Suprapubic skin (tissue), 4 donors: Measurements from ENCODE around the gene RNASE12. TPM values are rescaled to one million over a fixed set of nuclear protein-coding genes. Genes with fewer than 3 reads are reported as not detected.

Experiments used
- DNase-seq, 2 donors: peaks; one replicate each; pipeline ENCODE4 v3.0.0-alpha.2; 2019; ENCODE audit warnings: low spot score in 2 of 2
- H3K27ac ChIP-seq: fragments of 200-600 bp; sonication (generic); one replicate; pipeline ENCODE4 v1.5.1; 2019
- H3K27me3 ChIP-seq: fragments of 200-600 bp; sonication (generic); one replicate; pipeline ENCODE4 v1.5.1; 2019
- H3K36me3 ChIP-seq: fragments of 200-600 bp; sonication (generic); one replicate; pipeline ENCODE4 v1.5.1; 2019
- H3K4me1 ChIP-seq: fragments of 200-600 bp; sonication (generic); one replicate; pipeline ENCODE4 v1.5.1; 2019
- H3K4me3 ChIP-seq: fragments of 200-600 bp; sonication (generic); one replicate; pipeline ENCODE4 v1.5.1; 2019; ENCODE audit warnings: mild to moderate bottlenecking
- H3K9me3 ChIP-seq: fragments of 200-600 bp; sonication (generic); one replicate; pipeline ENCODE4 v1.5.1; 2019
- CTCF ChIP-seq, 2 donors: fragments of 200-600 bp in 1 of 2; fragments of 450-650 bp in 1 of 2; sonication (generic) in 1 of 2; IDR thresholded peaks; one replicate each; pipeline ENCODE4 v1.5.1; 2016 to 2019; ENCODE audit warnings: antibody characterized with exemption in 2 of 2, mild to moderate bottlenecking in 1 of 2, moderate library complexity in 1 of 2
- EP300 ChIP-seq: sonication (generic); formaldehyde crosslinking; IDR thresholded peaks from one replicate; pipeline ENCODE4 v1.6.1; 2017; ENCODE audit warnings: antibody characterized with exemption
- POLR2A ChIP-seq, 2 donors: fragments of 450-650 bp; IDR thresholded peaks; one replicate each; pipeline ENCODE4 v1.6.1; 2017; ENCODE audit warnings: antibody characterized with exemption in 2 of 2, mild to moderate bottlenecking in 2 of 2, moderate library complexity in 2 of 2
- POLR2AphosphoS5 ChIP-seq, 3 donors: sonication (generic); formaldehyde crosslinking; IDR thresholded peaks; one replicate each; pipeline ENCODE4 v1.6.1; 2017; ENCODE audit warnings: antibody characterized with exemption in 3 of 3
- WGBS: methylation state at CpG from one replicate; pipeline ENCODE4 v1.1.5; 2018; 5-methylcytosine and 5-hydroxymethylcytosine counted together
- total RNA-seq, 4 donors: library from RNA; depleted of rRNA; stranded (reverse); fragments of >200 nt; gene quantifications; one replicate each; pipeline ENCODE4 v1.1.0, GENCODE V29; 2016

Gene RNASE12
- total RNA-seq = not detected

DNA sequence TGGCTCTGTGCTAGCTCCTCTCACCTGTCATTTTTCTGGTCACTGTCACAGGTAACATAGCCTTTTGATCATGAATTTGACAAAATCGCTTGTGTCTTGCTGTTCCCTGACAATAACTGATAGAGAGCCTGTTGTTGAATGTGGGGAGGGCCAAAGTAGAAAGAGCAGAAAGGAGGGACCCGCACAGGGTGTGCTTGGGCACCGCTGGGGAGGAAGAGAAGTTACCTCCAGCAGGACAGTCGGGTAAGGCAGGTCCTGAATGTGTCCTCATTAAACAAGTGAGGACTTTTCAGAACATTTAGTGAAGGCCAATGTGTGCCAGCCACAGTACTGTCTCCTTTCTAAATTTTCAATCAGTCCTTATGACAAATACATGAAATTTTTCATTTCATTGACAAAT is at the start of gene RNASE12:
Gene RNASE12 (minus strand): TSS at position 142 of the 400 bp plus-strand sequence. CDS start 653 bp downstream, outside the sequence.
- peaks cover 11% of the 10 kb centered on the region for H3K27me3 ChIP-seq
- TF ChIP-seq POLR2A (IDR thresholded peaks at IDR 0.05) (no peak), POLR2AphosphoS5 (IDR thresholded peaks at IDR 0.05) (no peak), CTCF (IDR thresholded peaks at IDR 0.05) (no peak), EP300 (no peak)
- no peak for DNase-seq
- 87% methylated on average over 4 of the region's 4 CpGs for WGBS
- no peak within 1 kb of the TSS for H3K4me3 ChIP-seq
- H3K36me3 ChIP-seq = no peaks in the 10 kb centered on the region
- H3K9me3 ChIP-seq = no peaks in the 10 kb centered on the region
- no peaks in the 10 kb centered on the region for H3K4me1 ChIP-seq
- H3K27ac ChIP-seq = no peak within 1 kb of the TSS

GRCh38 chr14:20632831-20633691 is 41.9 kb upstream of the RNASE12 start:
- H3K27ac ChIP-seq = no peak overlapping the region
- no peaks in the 10 kb centered on the region for H3K9me3 ChIP-seq
- 9% methylated on average over 42 of the region's 45 CpGs for WGBS
- DNase-seq = no peak
- TF ChIP-seq POLR2AphosphoS5 (IDR thresholded peaks at IDR 0.05) (no peak), CTCF (IDR thresholded peaks at IDR 0.05) (no peak), EP300 (no peak), POLR2A (IDR thresholded peaks at IDR 0.05) (no peak)
- peaks cover 4% of the 10 kb centered on the region for H3K27me3 ChIP-seq
- peak overlapping the region; percentile 50 for H3K4me3 ChIP-seq
- H3K36me3 ChIP-seq = no peaks in the 10 kb centered on the region
- peaks cover 30% of the 10 kb centered on the region for H3K4me1 ChIP-seq

DNA sequence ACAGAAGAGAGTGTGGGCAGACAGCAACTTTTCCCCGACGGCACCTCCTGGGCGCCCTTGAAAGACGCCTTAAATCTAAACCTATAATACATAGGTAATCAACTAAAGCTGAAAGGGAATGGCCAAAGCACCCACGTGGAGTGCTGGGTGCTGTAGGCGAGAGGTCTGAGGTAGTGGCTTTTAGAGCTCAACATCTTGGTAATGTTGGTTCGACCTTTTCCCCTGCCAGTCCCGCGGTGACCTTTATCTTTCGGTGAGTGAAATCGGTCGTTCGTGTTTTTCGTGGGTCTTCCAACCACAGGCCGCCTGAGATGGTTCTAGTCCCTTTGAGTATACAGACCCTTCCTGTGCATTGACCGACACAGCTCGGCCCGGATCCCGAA is 41.3 kb upstream of the RNASE12 start:
- H3K27ac ChIP-seq = no peak overlapping the region
- peak overlapping the region; percentile 50 for H3K4me3 ChIP-seq
- WGBS = 1% methylated on average over 18 of the region's 19 CpGs
- H3K4me1 ChIP-seq = peaks cover 30% of the 10 kb centered on the region
- no peaks in the 10 kb centered on the region for H3K9me3 ChIP-seq
- no peaks in the 10 kb centered on the region for H3K36me3 ChIP-seq
- TF ChIP-seq CTCF (IDR thresholded peaks at IDR 0.05) = no peak
- no peak for TF ChIP-seq POLR2A (IDR thresholded peaks at IDR 0.05)
- no peak for TF ChIP-seq EP300
- no peak for TF ChIP-seq POLR2AphosphoS5 (IDR thresholded peaks at IDR 0.05)
- peaks cover 4% of the 10 kb centered on the region for H3K27me3 ChIP-seq
- DNase-seq = no peak

GRCh38 chr14:20631880-20632389 is 40.8 kb upstream of the RNASE12 start:
- peak in 1 of 2 donors; percentile 82 for DNase-seq

More at GRCh38 chr14:20631880-20632389, 40.8 kb upstream of the RNASE12 start:
- Histone ChIP-seq H3K4me3 (peak overlapping the region; percentile 50), H3K9me3 (no peaks in the 10 kb centered on the region), H3K27ac (no peak overlapping the region), H3K27me3 (peaks cover 4% of the 10 kb centered on the region), H3K36me3 (no peaks in the 10 kb centered on the region), H3K4me1 (peaks cover 34% of the 10 kb centered on the region)
- TF ChIP-seq POLR2AphosphoS5 (IDR thresholded peaks at IDR 0.05) (no peak), CTCF (IDR thresholded peaks at IDR 0.05) (no peak), EP300 (no peak), POLR2A (IDR thresholded peaks at IDR 0.05) (no peak)
- WGBS = 7% methylated on average over 11 of the region's 18 CpGs
